NCI-H1105 treated with DMSO at 0.1 percent for 48 hours (cell line): ENCODE results near the gene RASA2.
"Not testable (repeated sequence)": the region's sequence is repeated elsewhere in the genome, so short reads cannot be mapped to it uniquely, and the experiment has no call there.

Experiments used
- DNase-seq: peaks from one replicate; lab custom pipeline; 2025; lab: John Stamatoyannopoulos, UW

RASA2 gene

DNA sequence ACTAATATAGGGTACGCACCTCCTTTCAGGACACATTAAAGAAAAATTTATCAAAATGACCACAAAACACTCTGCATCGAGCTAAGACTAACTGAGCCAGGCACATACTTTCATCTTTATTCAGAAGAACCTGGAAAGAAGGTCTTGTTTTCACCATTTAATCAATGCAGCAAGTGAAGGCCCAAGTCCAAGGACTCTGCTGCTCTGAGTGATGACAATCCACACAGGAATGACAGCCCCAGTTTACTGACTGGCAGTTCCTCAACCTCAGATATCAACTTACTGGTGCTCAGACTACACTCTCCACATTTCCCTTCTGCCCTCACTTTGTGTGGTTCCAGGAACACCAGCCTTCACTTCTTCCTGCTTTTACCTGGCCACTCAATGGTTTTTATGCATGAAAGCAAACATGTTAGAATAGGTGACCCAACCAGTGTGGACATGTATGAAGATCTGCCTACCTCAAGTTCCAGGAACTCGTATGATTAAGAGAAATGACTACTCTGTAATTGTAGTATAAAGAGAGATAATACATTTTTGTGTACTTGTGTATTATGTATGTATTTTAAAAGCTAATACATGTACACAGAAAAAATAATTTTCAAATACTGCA, 29.1 kb upstream of the RASA2 start:
- no peak for DNase-seq

DNA sequence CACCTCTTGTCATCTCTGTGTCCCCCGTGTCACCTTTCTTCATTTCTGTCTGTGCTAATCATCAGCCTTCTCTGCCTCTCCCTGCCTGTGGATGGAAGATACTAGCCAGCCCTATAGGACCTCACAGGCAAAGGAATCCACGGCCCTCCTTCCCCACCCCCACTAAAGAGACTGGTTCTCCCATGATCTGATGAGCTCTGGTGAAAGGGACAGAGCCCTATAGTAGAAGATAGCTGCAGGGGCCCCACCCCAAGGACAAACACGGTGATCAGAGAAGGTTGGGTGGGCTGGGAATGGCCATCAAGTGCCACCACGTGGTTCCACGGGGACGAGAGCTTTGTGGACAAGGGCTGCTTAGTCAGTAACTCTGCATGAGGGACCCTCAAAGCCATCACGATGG, 27.8 kb upstream of the RASA2 start:
- DNase-seq: no peak

DNA sequence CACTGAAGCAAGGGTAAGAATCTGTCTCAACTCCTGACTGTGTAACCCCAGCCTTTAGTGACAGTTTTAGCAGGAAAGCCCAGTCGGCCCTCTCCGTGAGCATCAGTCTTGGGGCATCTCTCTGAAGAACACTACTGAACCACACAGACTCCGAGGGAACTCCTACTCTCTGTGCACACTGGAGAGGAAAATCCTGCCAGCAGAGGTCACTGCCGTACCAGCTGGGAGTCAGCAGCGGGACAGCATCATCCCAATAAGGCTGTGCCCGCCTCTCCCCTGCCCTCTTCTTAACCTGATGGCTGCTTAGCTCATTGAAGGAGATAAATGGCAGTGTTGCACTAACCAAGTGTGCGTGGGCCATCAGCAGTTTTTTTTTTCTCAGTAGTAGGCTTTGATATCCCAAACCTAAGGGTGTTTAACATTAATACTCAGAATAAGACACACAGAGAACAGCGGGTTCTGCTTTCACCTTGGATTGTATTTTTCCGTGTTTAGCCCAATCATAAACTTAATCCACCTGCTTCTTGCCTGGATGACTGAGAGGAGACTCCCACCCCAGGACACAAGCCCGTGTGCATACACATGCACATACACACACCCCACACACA, 26.6 kb upstream of the RASA2 start:
- DNase-seq: peak; percentile 83

DNA sequence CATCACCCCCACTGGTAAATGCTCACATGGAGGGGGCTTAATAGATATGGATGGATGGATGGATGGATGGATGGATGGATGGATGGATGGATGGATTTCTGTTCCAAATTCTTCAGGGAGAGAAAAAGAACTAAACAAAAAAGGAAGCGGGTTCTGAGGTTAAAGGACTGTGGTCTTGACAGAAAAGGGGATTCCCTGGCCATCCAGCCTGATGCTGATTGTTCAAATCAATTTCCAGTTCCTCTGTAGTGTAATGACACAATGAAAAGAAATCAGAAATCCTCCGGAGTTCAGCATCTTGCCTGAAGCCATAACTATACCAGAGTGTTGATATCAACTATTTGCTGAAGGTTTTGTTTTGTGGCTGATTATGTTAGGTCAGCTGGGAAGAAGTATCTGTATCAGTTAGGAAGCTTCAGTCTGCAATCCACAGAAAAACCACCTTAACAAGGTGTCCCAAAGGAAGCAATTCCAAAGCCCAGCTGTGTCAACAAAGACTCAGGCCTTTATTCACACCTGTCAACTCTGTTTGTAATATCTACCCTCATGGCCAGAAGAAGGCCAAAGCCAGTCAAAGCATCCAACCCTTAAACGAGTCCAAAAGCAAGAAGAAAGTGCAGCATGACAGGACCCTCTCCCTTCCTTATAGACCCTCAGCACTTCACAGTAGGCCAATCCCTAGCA, 24.5 kb upstream of the RASA2 start:
- DNase-seq: no peak

DNA sequence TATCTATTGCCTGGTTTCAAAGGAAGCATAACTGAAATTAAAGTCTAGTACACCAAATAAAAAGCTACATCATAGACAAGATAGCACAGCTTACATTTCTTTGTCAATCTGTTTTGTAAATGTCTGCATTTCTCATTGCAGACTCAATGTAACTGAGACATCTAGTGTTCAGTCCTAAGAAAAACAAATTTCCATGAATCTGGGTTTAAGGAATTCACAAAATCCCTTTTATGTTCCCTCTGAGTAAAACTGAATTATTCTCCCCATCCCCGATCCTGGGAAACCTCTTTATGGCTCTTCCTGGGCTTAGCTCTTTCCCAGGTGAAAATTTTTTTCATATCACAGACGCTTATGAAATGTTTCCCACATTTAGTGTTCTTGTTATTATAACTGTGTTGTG, 21.6 kb upstream of the RASA2 start:
- no peak for DNase-seq

DNA sequence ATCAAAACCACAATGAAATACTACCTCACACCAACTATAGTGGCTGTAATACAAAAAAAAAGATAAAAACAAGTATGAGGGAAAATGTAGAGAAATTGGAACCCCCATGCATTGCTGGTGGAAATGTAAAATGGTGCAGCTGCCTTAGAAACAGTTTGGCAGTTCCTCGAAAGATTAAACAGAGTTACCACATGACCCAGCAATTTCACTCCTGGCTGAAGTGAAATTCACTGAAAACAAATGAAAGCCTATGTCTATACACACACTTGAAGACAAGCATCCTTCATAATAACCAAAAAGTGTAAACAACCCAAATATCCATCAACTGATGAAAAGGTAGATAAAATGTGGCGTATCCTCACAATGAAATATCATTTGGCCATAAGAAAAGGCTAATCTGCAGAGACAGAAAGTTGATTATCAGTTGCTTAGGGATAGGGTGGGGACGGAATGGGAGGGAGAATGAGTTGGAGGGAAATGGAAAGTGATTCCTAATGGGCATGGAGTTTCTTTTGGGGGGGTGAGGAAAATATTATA, 20.1 kb upstream of the RASA2 start:
- no peak for DNase-seq

- no peak for DNase-seq
Observed at GRCh38 chr3:141469720-141470119, 17.1 kb upstream of the RASA2 start.

GRCh38 chr3:141471160-141471559, 15.7 kb upstream of the RASA2 start:
- DNase-seq: no peak

DNA sequence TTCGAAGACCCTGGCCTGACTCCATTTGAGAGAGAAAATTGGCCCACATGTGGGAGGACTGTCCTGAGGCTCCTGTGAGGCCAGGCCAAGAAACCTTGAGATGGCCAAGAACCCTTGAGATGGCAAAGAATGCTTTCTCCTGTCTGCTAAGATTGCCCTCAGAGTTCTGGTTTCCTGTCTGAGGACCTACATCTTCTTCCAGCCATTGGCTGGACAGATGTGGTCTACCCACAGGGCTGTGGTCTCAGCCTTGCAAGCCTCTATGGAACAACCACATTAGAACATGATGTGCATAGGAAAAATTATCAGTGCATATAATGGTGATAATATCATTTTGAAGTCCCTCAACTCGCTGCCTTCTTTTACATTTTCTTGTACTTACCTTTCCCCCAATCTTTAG, 10.8 kb upstream of the RASA2 start:
- DNase-seq: no peak

- no peak for DNase-seq
Observed at GRCh38 chr3:141477224-141477623, 9.6 kb upstream of the RASA2 start.

GRCh38 chr3:141478139-141478538, 8.7 kb upstream of the RASA2 start:
- DNase-seq: no peak

GRCh38 chr3:141478840-141479239, 8.0 kb upstream of the RASA2 start:
- not testable (repeated sequence) for DNase-seq

DNA sequence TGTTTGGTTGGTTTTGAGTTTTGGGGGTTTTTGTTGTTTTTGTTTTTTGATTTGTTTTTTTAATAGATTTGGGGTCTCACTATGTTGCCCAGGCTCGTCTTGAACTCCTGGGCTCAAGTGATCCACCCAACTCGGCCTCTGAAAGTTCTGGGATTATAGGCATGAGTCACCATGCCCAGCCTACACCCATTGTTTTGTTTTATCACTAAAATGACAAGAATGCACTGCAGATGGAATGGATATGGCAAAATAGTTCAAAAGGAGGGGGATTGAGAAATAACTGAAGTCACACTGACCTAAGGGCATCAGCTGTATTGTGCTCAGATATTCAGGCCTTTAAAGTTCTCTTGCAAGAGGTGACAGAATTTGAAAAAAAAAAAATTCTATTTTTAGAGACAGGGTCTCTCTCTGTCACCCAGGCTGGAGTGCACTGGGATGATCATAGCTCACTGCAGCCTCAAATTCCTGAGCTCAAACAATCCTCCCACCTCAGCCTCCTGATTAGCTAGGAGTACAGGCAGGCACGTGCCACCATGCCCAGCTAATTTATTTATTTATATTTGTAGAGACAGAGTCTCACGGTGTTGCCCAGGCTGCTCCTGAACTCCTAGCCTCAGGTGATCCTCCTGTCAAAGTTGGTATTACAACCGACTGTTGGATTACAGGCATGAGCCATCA, 4.4 kb upstream of the RASA2 start:
- DNase-seq: no peak

DNA sequence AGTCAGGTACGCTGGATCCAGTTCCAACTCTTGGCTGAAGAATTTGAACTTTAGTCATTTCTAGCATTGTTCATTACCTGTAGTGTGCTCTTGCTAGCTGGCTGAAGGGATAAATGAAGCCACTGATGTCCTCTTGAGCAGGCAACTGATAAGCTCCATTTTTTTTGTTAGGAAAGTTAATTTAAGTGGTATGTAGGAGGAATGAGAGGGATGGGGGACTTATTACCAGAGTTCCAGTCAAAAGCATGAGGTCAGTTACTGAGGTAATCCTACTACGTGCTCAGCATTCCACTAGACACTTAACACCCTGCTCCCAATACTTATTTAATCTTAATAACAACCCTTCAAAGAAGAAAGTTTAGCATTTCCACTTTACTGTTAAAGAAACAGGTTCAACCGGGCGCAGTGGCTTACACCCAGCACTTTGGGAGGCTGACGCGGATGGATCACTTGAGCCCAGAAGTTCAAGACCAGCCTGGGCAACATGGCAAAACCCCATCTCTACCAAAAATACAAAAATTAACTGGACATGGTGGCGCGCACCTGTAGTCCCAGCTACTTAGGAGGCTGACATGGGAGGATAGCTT, 2.0 kb upstream of the RASA2 start:
- no peak for DNase-seq

DNA sequence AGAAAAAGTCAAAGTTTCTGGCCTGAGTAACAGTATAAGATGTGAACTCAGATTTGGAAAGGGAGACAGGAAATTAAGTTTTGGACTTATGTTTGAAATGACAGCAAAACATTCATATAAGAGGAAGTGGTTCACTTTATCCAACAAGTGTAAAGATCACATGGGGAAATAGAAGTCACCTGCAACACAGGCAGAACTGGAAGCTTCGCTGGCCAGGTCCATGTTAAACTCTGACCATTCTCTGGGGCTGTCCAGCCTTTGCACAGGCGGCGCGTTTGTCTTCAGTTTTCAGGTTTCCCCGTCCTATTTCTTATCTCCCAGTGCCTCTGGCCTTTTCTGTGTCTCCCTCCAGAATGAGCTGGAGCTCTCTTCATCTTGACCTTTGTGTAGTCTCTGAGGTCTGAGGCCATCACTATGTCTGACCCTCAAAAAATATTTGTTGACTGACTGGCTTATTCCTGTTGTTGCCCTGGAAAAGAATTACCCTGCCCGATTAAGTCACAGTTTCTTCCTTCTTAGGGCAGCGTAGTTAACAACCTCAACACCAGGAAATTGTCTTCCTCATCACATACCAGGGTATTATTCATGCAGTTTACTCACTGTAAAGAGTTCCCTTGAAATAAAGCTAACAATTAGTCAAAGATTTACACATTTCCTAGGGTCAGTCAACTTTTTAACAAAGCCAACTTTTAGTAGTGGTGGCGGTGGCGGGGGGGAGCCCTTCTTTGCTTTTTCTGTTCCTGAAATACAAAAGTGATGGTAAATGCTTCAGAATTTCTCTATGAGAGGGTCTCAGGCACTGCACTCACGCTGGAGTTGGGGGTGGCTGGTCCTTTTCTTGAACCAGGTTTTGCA, 959 bp upstream of the RASA2 start:
- no peak for DNase-seq

DNA sequence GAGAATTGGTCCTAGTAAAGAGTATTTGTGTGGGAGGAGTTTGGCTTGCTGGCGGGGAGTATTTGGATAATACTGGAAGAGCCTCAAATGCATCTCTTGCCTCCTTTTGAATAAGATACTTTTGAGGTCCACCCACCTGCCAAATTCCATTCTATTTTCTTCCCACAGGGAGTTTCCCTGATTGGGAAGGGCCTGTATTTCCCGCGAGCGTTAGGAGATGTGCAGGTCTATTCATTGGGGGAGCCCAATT, 406 bp upstream of the RASA2 start:
- no peak for DNase-seq

DNA sequence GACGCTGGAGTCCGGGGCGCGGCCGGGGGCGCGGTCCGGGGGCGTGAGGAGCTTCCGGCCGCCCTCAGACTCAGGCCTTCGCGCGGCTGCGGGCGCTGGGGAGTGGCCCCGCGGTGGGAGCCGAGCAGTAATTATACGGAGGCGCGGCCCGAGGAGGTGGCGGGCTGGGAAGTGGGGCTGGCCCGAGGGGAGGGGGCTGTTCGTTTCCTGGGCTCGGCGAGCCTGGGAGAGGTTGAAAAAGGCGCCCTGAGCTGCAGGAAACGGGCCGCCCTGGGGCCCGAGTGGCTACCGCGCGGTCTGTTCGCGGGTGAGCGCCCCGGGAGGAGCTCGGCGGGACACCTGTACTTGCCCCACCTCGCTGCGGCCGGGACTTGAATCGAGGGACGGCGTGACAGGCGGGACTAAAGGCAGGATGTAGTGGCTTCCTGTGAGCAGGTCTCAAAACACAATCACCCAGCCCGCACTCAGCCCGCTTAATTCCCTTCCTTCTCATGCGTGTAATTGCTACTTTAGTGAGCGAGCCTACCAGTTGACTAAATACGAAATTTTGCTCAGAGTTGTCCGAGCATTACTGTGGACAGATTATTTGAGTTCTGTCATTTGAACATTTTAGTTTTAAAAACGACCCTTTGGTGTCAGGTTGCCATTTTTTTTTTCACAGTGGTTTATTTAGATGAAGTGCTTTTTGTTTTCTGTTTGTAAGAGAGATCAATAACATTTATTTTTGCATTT, 860 bp downstream of the RASA2 start:
- peak; percentile 94 for DNase-seq

DNA sequence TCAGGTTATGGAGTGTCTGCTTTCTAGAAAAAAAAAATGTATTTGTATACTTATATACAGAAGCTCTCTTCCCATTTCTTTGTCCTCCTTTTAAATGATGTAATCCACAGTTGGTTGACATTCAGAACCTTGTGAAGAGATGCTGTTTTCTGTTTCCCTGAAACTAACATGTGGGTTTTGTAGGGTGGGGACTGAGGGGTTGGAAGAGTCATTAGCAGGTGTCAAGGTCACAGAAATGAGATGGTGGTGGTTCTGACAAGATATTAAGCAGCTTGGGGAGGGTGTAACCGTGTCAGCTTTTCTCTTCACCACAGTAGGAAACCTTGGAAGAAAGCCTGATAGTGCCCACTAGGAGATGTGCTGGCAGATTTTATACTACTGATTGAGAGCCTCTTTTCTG, 2.4 kb downstream of the RASA2 start:
- DNase-seq: no peak

DNA sequence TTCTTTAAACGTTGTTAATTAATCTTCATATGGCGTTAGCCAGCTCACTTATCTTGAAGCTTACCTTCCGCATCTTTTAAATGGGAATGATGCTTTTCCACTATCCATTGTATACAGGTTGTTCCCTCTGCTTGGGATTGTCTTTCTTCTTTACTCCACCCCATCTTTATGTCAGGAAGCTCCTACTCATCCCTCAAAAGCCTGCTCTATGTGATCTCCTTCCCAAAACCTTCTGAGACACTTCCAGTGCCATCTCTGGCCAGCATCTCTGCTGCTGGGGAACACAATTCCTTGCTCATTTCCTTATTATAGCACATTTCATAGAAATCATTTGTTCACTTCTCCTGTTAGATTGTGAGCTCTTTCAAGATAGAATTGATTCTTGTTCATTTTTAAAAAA, 4.3 kb downstream of the RASA2 start:
- DNase-seq: no peak

- no peak for DNase-seq
Observed at GRCh38 chr3:141491929-141492328, 5.1 kb downstream of the RASA2 start.

DNA sequence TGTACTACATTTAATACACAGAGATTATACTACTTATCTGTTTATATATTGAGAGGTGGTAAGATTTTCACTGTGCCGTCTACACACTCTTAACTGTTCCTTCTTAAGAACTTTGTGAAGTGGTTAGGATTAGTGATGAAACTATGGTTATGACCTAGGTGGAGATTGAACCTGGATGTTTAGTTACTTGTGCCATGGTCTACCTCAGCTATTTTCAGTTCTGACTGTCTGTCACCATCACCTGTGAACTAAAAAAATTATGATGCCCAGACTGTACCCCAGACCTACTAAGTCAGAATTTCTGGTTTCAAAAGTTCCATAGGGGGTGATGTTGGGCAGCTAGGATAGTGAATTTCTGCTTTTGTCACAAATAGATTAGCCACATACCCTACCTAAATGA, 6.4 kb downstream of the RASA2 start:
- no peak for DNase-seq
